Inflammatory macrophage treated with lipopolysaccharide for 1 hour (primary cell): ENCODE results near the gene DNMT1.
"Not testable (repeated sequence)": the region's sequence is repeated elsewhere in the genome, so short reads cannot be mapped to it uniquely, and the experiment has no call there.

Source experiments
- DNase-seq, 2 donors: peaks; one replicate each; pipeline ENCODE4 v3.0.0-alpha.2; 2020 to 2022

DNMT1 gene

GRCh38 chr19:10194500-10195198, at the start of gene DNMT1:
DNMT1 (minus strand) TSS chr19:10194953; CDS start chr19:10194899, 54 bp downstream.
- peak; percentile 92 to 97 for DNase-seq

- no peak for DNase-seq
Measured at GRCh38 chr19:10243606-10244005, 48.9 kb upstream of the DNMT1 start.

GRCh38 chr19:10241826-10242449, 47.2 kb upstream of the DNMT1 start:
- DNase-seq: not testable (repeated sequence)

- no peak for DNase-seq
Measured at GRCh38 chr19:10238172-10238783, 43.5 kb upstream of the DNMT1 start.

GRCh38 chr19:10237702-10238101, 42.9 kb upstream of the DNMT1 start:
- no peak for DNase-seq

GRCh38 chr19:10235409-10235808, 40.7 kb upstream of the DNMT1 start:
- not testable (repeated sequence) for DNase-seq

- DNase-seq: no peak
Measured at GRCh38 chr19:10235003-10235402, 40.2 kb upstream of the DNMT1 start.

- no peak for DNase-seq
Measured at GRCh38 chr19:10233946-10234345, 39.2 kb upstream of the DNMT1 start.

- no peak for DNase-seq
Measured at GRCh38 chr19:10231612-10232228, 37.0 kb upstream of the DNMT1 start.

GRCh38 chr19:10230861-10231611, 36.3 kb upstream of the DNMT1 start, which contains the start of gene S1PR2:
S1PR2 (minus strand) TSS chr19:10231331; CDS start chr19:10224905, 6,426 bp downstream.
- DNase-seq: peak; percentile 54 to 60

GRCh38 chr19:10230173-10230860, 35.6 kb upstream of the DNMT1 start:
- peak; percentile 40 to 73 for DNase-seq

- peak in 1 of 2 donors; percentile 38 for DNase-seq
Measured at GRCh38 chr19:10228920-10229319, 34.2 kb upstream of the DNMT1 start.

GRCh38 chr19:10228393-10228792, 33.6 kb upstream of the DNMT1 start:
- peak in 1 of 2 donors; percentile 48 for DNase-seq

GRCh38 chr19:10227026-10227971, 32.5 kb upstream of the DNMT1 start:
- no peak for DNase-seq

- DNase-seq: no peak
Measured at GRCh38 chr19:10226376-10227025, 31.7 kb upstream of the DNMT1 start.

- DNase-seq: no peak
Measured at GRCh38 chr19:10226021-10226375, 31.2 kb upstream of the DNMT1 start.

- no peak for DNase-seq
Measured at GRCh38 chr19:10224337-10224736, 29.6 kb upstream of the DNMT1 start.

GRCh38 chr19:10223488-10224213, 28.9 kb upstream of the DNMT1 start:
- DNase-seq: no peak

- DNase-seq: peak; percentile 58 to 69
Measured at GRCh38 chr19:10222201-10222890, 27.6 kb upstream of the DNMT1 start.
